AG04449 (cell line): Measurements from ENCODE around the gene KCNH6.

Experiments used
- CTCF ChIA-PET: fragments of 350-600 bp; formaldehyde crosslinking; extraction: SDS; loops from one replicate; lab custom pipeline; 2021; ENCODE audit warnings: antibody characterized with exemption; lab: Yijun Ruan, JAX
- POLR2A ChIA-PET: fragments of 400-600, 350-600 bp; formaldehyde crosslinking; extraction: SDS; loops from one replicate; lab custom pipeline; 2020; ENCODE audit warnings: antibody characterized with exemption, inconsistent platforms; lab: Yijun Ruan, JAX
- DNase-seq: peaks from one replicate; pipeline ENCODE4 v3.0.0-alpha.2; 2010; ENCODE audit warnings: low read depth, low spot score
- H3K4me3 ChIP-seq: 2 replicates; pipeline ENCODE4 v1.5.1; 2011; ENCODE audit warnings: low read depth, mild to moderate bottlenecking, control low read depth, low read length
- CTCF ChIP-seq: IDR thresholded peaks from one replicate; pipeline ENCODE4 v1.5.1; 2011; ENCODE audit warnings: mild to moderate bottlenecking, moderate library complexity, low read length, control low read depth, inconsistent platforms; ENCODE audit not compliant: insufficient read depth; ENCODE audit errors: missing control alignments

KCNH6 gene

GRCh38 chr17:63523253-63523855 lies at the start of gene KCNH6:
Gene KCNH6 (plus strand): TSS chr17:63523358. CDS start chr17:63523414, 56 bp downstream.
- TF ChIP-seq CTCF: no peak
- no peak for DNase-seq
- no peak within 1 kb of the TSS for H3K4me3 ChIP-seq
- CTCF ChIA-PET: interaction anchor here (0.8 kb wide), 1 partner anchor 24 kb away, joined by 3 read pairs; no protein-coding TSS in a partner anchor
- POLR2A ChIA-PET: interaction anchor here (0.8 kb wide), 1 partner anchor 29 kb away, joined by 3 read pairs; no protein-coding TSS in a partner anchor

- DNase-seq: no peak
- no peak overlapping the region for H3K4me3 ChIP-seq
- ChIA-PET POLR2A (no interaction called here), CTCF (interaction anchor here (2.3 kb wide), 1 partner anchor 49 kb away, joined by 10 read pairs; no protein-coding TSS in a partner anchor)
- TF ChIP-seq CTCF: no peak
Observed at GRCh38 chr17:63474174-63474573, 49.0 kb upstream of the KCNH6 start.

GRCh38 chr17:63474586-63475460 lies 48.3 kb upstream of the KCNH6 start:
- ChIA-PET CTCF (interaction anchor here (2.3 kb wide), 1 partner anchor 50 kb away, joined by 10 read pairs; no protein-coding TSS in a partner anchor), POLR2A (no interaction called here)
- no peak for TF ChIP-seq CTCF
- no peak overlapping the region for H3K4me3 ChIP-seq
- DNase-seq: no peak

- ChIA-PET CTCF (interaction anchor here (2.3 to 7.8 kb wide), 4 partner anchors 9 to 50 kb away, joined by 10 to 251 read pairs (median 80); no protein-coding TSS in a partner anchor), POLR2A (no interaction called here)
- no peak for DNase-seq
- no peak for TF ChIP-seq CTCF
- no peak overlapping the region for H3K4me3 ChIP-seq
Observed at GRCh38 chr17:63475491-63476412, 47.4 kb upstream of the KCNH6 start.

- H3K4me3 ChIP-seq: peak overlapping the region; percentile 55
- POLR2A ChIA-PET: no interaction called here
- DNase-seq: no peak
- TF ChIP-seq CTCF: no peak
- CTCF ChIA-PET: interaction anchor here (6.6 to 7.8 kb wide), 3 partner anchors 10 to 51 kb away, joined by 71 to 251 read pairs (median 90); no protein-coding TSS in a partner anchor
Observed at GRCh38 chr17:63476459-63476853, 46.7 kb upstream of the KCNH6 start.
